GM12878 (cell line): ENCODE data around the gene GPC6. TPM values are rescaled to one million over a fixed set of nuclear protein-coding genes. Genes with fewer than 3 reads are reported as not detected.

Experiments
- ATAC-seq: fragments of 200-7000 bp; cut with Tn5 transposase; 3 replicates; pipeline ENCODE4 v1.9.1; 2020; ENCODE audit warnings: mild to moderate bottlenecking, moderate library complexity
- BruUV-seq: library from RNA; stranded (reverse); fragments of 400-500 nt; replicated peaks from 2 replicates; lab custom pipeline; 2021; lab: Mats Ljungman, UMichigan
- CTCF ChIA-PET: fragments of 300-600 bp; sonication (Branson Sonifier 250); formaldehyde crosslinking; extraction: SDS; loops from one replicate; lab custom pipeline; 2021; ENCODE audit warnings: inconsistent platforms; lab: Yijun Ruan, JAX
- POLR2A ChIA-PET: fragments of 350-600 bp; formaldehyde crosslinking; extraction: SDS; loops from one replicate; lab custom pipeline; 2021; ENCODE audit warnings: inconsistent platforms; lab: Charles Lee
- RAD21 ChIA-PET: fragments of 300-600 bp; sonication (Branson Sonifier 250); formaldehyde crosslinking; loops from one replicate; lab custom pipeline; 2023; ENCODE audit warnings: antibody characterized with exemption; ENCODE audit not compliant: unreplicated experiment; lab: Charles Lee
- SMC1A ChIA-PET: fragments of 300-600 bp; sonication (Branson Sonifier 250); formaldehyde crosslinking; loops from one replicate; lab custom pipeline; 2023; ENCODE audit not compliant: unreplicated experiment, uncharacterized antibody; lab: Charles Lee
- DNase-seq: peaks from one replicate; pipeline ENCODE4 v3.0.0-alpha.2; 2011; ENCODE audit warnings: low read depth, low spot score
- FAIRE-seq: peaks from 3 replicates; lab custom pipeline; 2011; peaks lifted over from hg19 to GRCh38; lab: Jason Lieb, UNC
- H2AFZ ChIP-seq: 2 replicates; pipeline ENCODE4 v1.6.0; 2011; ENCODE audit warnings: low read depth, low read length, control low read depth; ENCODE audit not compliant: control insufficient read depth
- H3K27ac ChIP-seq: 2 replicates; pipeline ENCODE4 v1.5.1; 2011; ENCODE audit warnings: control low read depth; ENCODE audit not compliant: control insufficient read depth, insufficient read depth
- H3K27me3 ChIP-seq, 2 experiments: replicated peaks in 1 of 2; 2 replicates each; pipeline versions ENCODE4 v1.6.0 to v1.6.1; 2011; ENCODE audit warnings: low read length in 1 of 2; ENCODE audit not compliant: control insufficient read depth in 2 of 2, insufficient read depth in 2 of 2
- H3K36me3 ChIP-seq, 2 experiments: 2 replicates each; pipeline ENCODE4 v1.5.1; 2011; ENCODE audit warnings: low read length in 1 of 2; ENCODE audit not compliant: control insufficient read depth in 2 of 2, insufficient read depth in 2 of 2
- H3K4me1 ChIP-seq: 2 replicates; pipeline ENCODE4 v1.6.1; 2011; ENCODE audit warnings: mild to moderate bottlenecking, low read length, moderate library complexity, mixed read lengths; ENCODE audit not compliant: control insufficient read depth, insufficient read depth
- H3K4me2 ChIP-seq: 2 replicates; pipeline ENCODE4 v1.6.0; 2011; ENCODE audit warnings: control low read depth; ENCODE audit not compliant: control insufficient read depth, insufficient read depth
- H3K4me3 ChIP-seq: fragments of 200-600 bp; sonication (generic); 2 replicates; pipeline ENCODE4 v1.5.1; 2016
- H3K79me2 ChIP-seq: 2 replicates; pipeline ENCODE4 v1.6.0; 2011; ENCODE audit warnings: low read length; ENCODE audit not compliant: control insufficient read depth, insufficient read depth
- H3K9ac ChIP-seq: 2 replicates; pipeline ENCODE4 v1.8.0; 2011; ENCODE audit warnings: low read length, control low read depth, mixed read lengths; ENCODE audit not compliant: control insufficient read depth, insufficient read depth
- H3K9me3 ChIP-seq: replicated peaks from 3 replicates; pipeline ENCODE4 v1.5.1; 2011; ENCODE audit warnings: mild to moderate bottlenecking, low read length; ENCODE audit not compliant: control insufficient read depth, insufficient read depth
- H4K20me1 ChIP-seq: 2 replicates; pipeline ENCODE4 v1.6.0; 2011; ENCODE audit not compliant: control insufficient read depth, insufficient read depth
- ATF2 ChIP-seq: IDR thresholded peaks from 2 replicates; pipeline ENCODE4 v1.6.1; 2012; ENCODE audit warnings: low read length, inconsistent platforms
- CBFB ChIP-seq: IDR thresholded peaks from 2 replicates; pipeline ENCODE4 v1.6.1; 2016; ENCODE audit warnings: antibody characterized with exemption, low read depth
- CHD4 ChIP-seq: fragments of 200-600 bp; sonication (generic); IDR thresholded peaks from 2 replicates; pipeline ENCODE4 v1.6.1; 2016; ENCODE audit warnings: mild to moderate bottlenecking
- E2F8 ChIP-seq: fragments of 450-650 bp; IDR thresholded peaks from 2 replicates; pipeline ENCODE4 v1.6.1; 2018; ENCODE audit warnings: mild to moderate bottlenecking, low read depth, moderate library complexity; ENCODE audit not compliant: partially characterized antibody
- ELK1 ChIP-seq: IDR thresholded peaks from 2 replicates; pipeline ENCODE4 v1.6.1; 2012; ENCODE audit warnings: low read depth, low read length, improper control_type of control experiment
- GABPA ChIP-seq: IDR thresholded peaks from 2 replicates; pipeline ENCODE4 v1.6.1; 2014; ENCODE audit warnings: antibody characterized with exemption, low read depth, mild to moderate bottlenecking, inconsistent platforms
- NBN ChIP-seq: fragments of 450-650 bp; IDR thresholded peaks from 2 replicates; pipeline ENCODE4 v1.6.1; 2016
- NFYB ChIP-seq: IDR thresholded peaks from 2 replicates; pipeline ENCODE4 v1.6.1; 2011; ENCODE audit warnings: low read depth, mild to moderate bottlenecking, low read length, improper control_type of control experiment, moderate library complexity; ENCODE audit not compliant: insufficient read depth
- NR2C2 ChIP-seq: IDR thresholded peaks from 2 replicates; pipeline ENCODE4 v1.6.1; 2011; ENCODE audit warnings: borderline replicate concordance, low read depth; ENCODE audit not compliant: control insufficient read depth, insufficient read length
- NR2F1 ChIP-seq: fragments of 450-650 bp; conservative IDR thresholded peaks from 2 replicates; pipeline ENCODE4 v1.6.1; 2017; ENCODE audit warnings: mild to moderate bottlenecking
- RBBP5 ChIP-seq: fragments of 200-600 bp; sonication (generic); conservative IDR thresholded peaks from 2 replicates; pipeline ENCODE4 v1.6.1; 2016
- TBL1XR1 ChIP-seq: IDR thresholded peaks from 2 replicates; pipeline ENCODE4 v1.6.1; 2012; ENCODE audit warnings: low read depth, low read length, improper control_type of control experiment
- ZBTB40 ChIP-seq: fragments of 450-650 bp; IDR thresholded peaks from 2 replicates; pipeline ENCODE4 v1.6.1; 2016; ENCODE audit warnings: mild to moderate bottlenecking, moderate library complexity, borderline replicate concordance
- ZNF217 ChIP-seq: fragments of 450-650 bp; IDR thresholded peaks from 2 replicates; pipeline ENCODE4 v1.6.1; 2017; ENCODE audit warnings: antibody characterized with exemption, mild to moderate bottlenecking
- ZNF384 ChIP-seq: IDR thresholded peaks from 2 replicates; pipeline ENCODE4 v1.6.1; 2012; ENCODE audit warnings: low read depth, mild to moderate bottlenecking, low read length, improper control_type of control experiment, borderline replicate concordance
- WGBS: methylation state at CpG from one replicate; pipeline ENCODE4 v1.1.6; 2016; ENCODE audit warnings: low lambda C conversion rate; ENCODE audit not compliant: insufficient replicate concordance, insufficient coverage; ENCODE audit errors: missing lambda C conversion rate; 5-methylcytosine and 5-hydroxymethylcytosine counted together
- in situ Hi-C: fragments of 300-500 bp; cut with MboI; formaldehyde crosslinking; loops from 9 replicates; pipeline ENCODE4 v1.14.3; 2018; ENCODE audit warnings: mixed read lengths
- intact Hi-C: fragments of 100-400 bp; cut with micrococcal nuclease; formaldehyde crosslinking; loops from one replicate; pipeline ENCODE4 v1.14.2; 2022; ENCODE audit not compliant: unreplicated experiment
- polyA plus RNA-seq, 11 experiments: library from polyadenylated mRNA; depleted of rRNA in 4 of 11; unstranded in 6 of 11; stranded (reverse) in 5 of 11; fragments of >200 nt; fragmentation: Nextera tagmentation in 4 of 11; fragmentation: Illumina TruSeq in 1 of 11; extraction: Ambion mirVana in 4 of 11; extraction: Trizol in 1 of 11; gene quantifications; 1 replicate in 1 of 11; 2 replicates in 10 of 11; pipeline versions ENCODE4 v1.2.1 to v1.2.3, GENCODE V29; 2011 to 2016; ENCODE audit warnings: inconsistent platforms in 2 of 11, missing spikeins in 2 of 11, low read depth in 1 of 11
- total RNA-seq, 4 experiments: library from RNA; depleted of rRNA in 3 of 4; stranded (reverse); fragments of >200 nt in 3 of 4; fragmentation: Illumina TruSeq in 1 of 4; extraction: Trizol in 1 of 4; gene quantifications; 2 replicates each; pipeline versions ENCODE4 v1.2.1 to v1.2.3, GENCODE V29; 2013 to 2021

The GPC6 gene
- total and polyA plus RNA-seq, 10 of the 15 experiments (the other 5 are each of a cell fraction or from before 2014, with no cell fraction given), result 0.03 to 0.04 (median 0.03) TPM; not detected in 7

- H4K20me1 ChIP-seq, result no peaks in the 10 kb centered on the region
- BruUV-seq, result no TSS peak
- ChIA-PET POLR2A (no interaction called here), SMC1A (no interaction called here), RAD21 (no interaction called here), CTCF (no interaction called here)
- no peak overlapping the region for H2AFZ ChIP-seq
- no peaks in the 10 kb centered on the region for H3K79me2 ChIP-seq
- in situ Hi-C loops (no loop called here), intact Hi-C loops (no loop called here)
- H3K4me3 ChIP-seq, result no peak overlapping the region
- no peak for FAIRE-seq
- no peaks in the 10 kb centered on the region for H3K4me1 ChIP-seq
- DNase-seq, result no peak
- H3K27me3 ChIP-seq, result no peaks in the 10 kb centered on the region
- no peak overlapping the region for H3K9ac ChIP-seq
- H3K36me3 ChIP-seq, result no peaks in the 10 kb centered on the region
- WGBS, result 16% methylated on average over 2 of the region's 2 CpGs
- no peaks in the 10 kb centered on the region for H3K9me3 ChIP-seq
- no peak overlapping the region for H3K4me2 ChIP-seq
- H3K27ac ChIP-seq, result no peak overlapping the region
- ATAC-seq, result no peak
- no peak for TF ChIP-seq ZNF217
- TF ChIP-seq NR2F1, result no peak
- no peak for TF ChIP-seq ZNF384
- no peak for TF ChIP-seq NBN
- TF ChIP-seq ATF2, result no peak
- TF ChIP-seq CHD4, result no peak
- TF ChIP-seq CBFB, result no peak
- no peak for TF ChIP-seq NR2C2
- TF ChIP-seq E2F8, result no peak
- no peak for TF ChIP-seq ELK1
- TF ChIP-seq ZBTB40, result no peak
- no peak for TF ChIP-seq TBL1XR1
- no peak for TF ChIP-seq RBBP5
- TF ChIP-seq NFYB, result no peak
- TF ChIP-seq GABPA, result no peak
Measured at GRCh38 chr13:93430381-93430780, 203.8 kb downstream of the GPC6 start.
